Effector CD8-positive, alpha-beta T cell (primary cell): ENCODE measurements around the gene UVRAG.
A peak's percentile ranks its signal among the peaks of the same experiment; 100 is the strongest.

Source experiments
- DNase-seq: peaks from one replicate; lab custom pipeline; 2025; lab: John Stamatoyannopoulos, UW
- total RNA-seq, 4 experiments: gene quantifications; one replicate each; lab custom pipeline; 2026; lab: John Stamatoyannopoulos, UW

UVRAG gene
- total RNA-seq = 41.0 to 71.9 (median 47.7) reads per million in 4 experiments

- DNase-seq = peak; percentile 98
Observed at GRCh38 chr11:75814677-75815344, at the start of gene UVRAG. Gene UVRAG, plus strand, starts transcription at chr11:75815210. Its CDS starts 198 bp downstream, at chr11:75815408.

GRCh38 chr11:75766443-75767227 lies 48.4 kb upstream of the UVRAG start:
- DNase-seq = no peak

- no peak for DNase-seq
Observed at GRCh38 chr11:75767228-75767572, 47.8 kb upstream of the UVRAG start.

DNA sequence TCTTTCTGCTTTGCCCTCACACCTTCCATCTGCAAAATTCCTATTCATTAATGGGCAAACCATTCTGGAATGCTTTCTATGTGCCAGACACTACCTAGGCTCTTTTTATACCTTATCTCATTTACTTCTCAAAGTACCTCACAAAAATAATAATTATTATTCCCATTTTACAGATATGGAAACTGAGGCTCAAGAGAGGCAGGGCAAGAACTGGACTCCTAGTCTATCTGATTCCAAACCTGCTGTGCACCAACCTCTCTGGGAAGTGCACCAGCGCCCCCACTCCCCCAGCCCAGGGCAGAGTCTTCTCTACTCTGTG lies 47.3 kb upstream of the UVRAG start:
- no peak for DNase-seq

DNA sequence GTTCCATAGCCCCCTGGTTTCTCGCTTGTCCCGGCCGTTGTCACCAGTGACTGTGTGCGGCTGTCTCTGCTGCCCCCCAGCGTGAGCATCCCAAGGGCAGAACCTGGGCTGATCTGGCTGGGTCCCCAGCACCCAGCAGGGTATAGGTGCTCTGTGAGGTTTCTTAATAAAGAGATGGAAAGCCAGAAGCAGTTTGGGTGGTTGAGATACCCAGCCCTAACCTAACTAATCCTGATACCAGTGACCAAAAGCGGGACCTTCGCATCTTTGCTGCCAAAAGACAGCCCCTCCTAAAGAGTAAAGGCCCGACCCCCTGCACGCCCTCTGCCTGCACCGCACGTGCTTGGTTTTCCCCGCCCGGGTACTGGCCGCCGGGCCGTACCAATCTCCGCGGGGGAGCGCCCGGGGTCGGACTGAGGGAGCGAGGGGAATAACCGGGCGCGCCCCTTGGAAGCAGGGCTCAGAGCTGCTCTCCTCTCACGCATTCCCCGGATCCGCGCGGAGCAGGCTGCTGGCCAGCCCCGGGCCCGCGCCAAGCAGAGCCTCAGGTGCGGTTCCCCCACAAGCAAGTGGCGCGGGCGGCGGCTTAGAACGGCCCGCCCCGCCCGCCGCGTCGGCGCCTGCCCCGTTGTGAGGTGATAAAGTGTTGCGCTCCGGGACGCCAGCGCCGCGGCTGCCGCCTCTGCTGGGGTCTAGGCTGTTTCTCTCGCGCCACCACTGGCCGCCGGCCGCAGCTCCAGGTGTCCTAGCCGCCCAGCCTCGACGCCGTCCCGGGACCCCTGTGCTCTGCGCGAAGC lies 46.7 kb upstream of the UVRAG start, which contains the start of gene DGAT2:
TSS of gene DGAT2 (plus strand) at position 667 of the 797 bp plus-strand sequence. CDS start 214 bp downstream, outside the sequence.
- peak; percentile 46 for DNase-seq

- DNase-seq = no peak
Observed at GRCh38 chr11:75768909-75769771, 45.9 kb upstream of the UVRAG start.

GRCh38 chr11:75770102-75770501 lies 44.9 kb upstream of the UVRAG start:
- DNase-seq = no peak

- no peak for DNase-seq
Observed at GRCh38 chr11:75771646-75772410, 43.2 kb upstream of the UVRAG start.

DNA sequence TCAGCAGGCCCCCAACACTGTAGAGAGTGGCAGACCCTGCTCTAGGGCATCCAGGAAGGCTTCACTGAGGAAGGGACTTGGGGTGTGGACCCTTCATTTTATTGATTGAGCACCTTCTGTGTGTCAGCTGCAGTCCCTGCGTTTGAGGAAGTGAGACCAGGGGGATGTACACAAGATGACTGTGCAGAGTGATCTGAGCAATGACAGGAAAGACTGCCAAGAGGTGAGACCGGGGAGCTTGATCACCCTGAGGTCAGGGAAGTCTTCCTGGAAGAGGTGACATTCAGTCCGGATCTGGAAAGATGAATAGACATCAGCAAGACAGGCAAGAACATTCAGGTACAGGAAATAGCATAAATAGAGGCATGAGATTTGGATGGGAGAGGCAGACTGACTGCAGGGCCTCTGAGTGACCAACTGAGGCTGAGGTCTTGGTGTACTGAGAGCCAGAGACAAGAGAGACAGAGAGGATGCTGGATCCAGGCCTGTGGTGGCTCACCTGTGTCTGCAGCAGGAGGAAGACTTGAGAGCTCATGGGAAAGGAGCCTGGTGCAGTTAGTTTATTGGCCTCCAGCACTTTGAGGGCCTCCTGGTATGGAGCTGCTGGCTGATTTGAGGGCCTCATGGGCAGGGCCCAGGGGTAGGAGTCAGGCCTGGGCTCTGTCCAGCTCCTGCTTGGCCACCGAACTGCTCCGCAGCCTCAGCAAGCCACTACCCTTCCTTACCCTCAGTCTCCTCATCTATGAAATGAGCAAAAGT lies 41.2 kb upstream of the UVRAG start:
- DNase-seq = no peak

GRCh38 chr11:75775056-75775455 lies 40.0 kb upstream of the UVRAG start:
- DNase-seq = no peak

- DNase-seq = no peak
Observed at GRCh38 chr11:75776546-75776945, 38.5 kb upstream of the UVRAG start.

DNA sequence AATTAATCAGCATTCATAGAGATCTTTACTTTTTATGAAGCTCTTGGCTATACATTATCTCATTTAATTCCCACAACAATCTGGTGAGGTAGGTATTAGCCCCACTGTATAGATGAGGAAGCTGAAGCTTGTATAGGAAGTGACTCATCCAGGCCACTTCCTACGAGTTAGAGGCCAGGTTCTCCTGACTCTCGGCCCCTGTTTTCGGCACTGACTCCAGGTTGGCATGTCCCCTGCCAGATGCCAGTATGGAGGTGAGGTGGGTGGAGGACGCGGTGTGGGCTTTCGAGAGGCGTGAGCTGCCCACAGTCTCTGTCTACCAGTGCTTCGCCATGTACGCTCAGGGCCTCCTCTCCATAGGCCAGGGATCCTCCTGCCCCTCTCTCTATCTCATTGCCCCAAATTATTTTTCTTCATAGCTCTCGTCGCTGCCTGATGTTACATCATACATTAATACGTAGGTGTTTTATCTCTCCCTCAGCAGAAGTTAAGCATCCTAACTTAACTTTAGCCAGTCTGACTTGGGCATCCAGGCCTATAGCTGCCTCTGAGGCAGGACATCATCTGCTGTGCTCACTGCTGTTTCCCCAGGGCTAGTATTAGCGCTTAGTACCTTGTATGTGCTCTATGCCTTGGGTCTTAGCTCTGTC lies 37.4 kb upstream of the UVRAG start:
- no peak for DNase-seq

DNA sequence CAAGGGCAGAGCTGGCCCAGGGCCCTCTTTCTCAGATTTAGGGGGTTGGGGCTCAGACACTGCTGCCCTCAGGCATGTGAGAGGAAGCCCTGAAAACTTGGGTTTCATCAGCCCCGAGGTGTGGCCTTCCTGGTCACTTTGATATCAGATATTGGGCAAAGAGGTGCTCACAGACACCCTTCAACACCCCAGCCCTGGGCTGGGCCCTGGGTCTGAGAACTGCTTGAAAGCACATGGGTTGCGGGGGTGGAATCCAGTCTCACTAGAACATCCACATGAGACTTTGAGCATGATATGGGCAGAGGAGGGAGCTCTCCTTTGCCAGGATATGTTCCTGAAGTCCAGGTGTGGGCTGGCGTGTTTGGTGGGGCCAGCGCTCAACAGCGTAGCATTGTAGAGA lies 36.0 kb upstream of the UVRAG start:
- no peak for DNase-seq

DNA sequence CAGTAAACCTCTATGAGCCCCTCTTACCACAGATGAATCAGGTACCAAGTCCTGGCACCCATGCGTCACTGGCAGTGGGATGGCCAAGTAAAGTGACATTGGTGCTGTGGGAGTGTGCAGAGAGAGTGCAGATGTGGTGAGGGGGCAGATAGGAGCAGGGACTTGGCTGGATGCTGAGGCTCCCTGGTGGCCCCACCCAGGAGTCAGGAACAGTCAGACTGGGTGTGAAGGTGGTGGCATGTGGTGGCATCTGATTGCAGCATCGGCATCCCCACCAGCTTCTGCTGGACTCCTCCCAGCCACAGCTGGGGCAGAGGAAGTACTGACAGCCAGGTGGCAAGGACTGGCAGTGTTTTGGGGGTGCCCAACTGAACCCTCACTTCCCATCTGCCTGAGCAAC lies 35.0 kb upstream of the UVRAG start:
- DNase-seq = no peak

GRCh38 chr11:75780888-75781287 lies 34.1 kb upstream of the UVRAG start:
- DNase-seq = no peak

DNA sequence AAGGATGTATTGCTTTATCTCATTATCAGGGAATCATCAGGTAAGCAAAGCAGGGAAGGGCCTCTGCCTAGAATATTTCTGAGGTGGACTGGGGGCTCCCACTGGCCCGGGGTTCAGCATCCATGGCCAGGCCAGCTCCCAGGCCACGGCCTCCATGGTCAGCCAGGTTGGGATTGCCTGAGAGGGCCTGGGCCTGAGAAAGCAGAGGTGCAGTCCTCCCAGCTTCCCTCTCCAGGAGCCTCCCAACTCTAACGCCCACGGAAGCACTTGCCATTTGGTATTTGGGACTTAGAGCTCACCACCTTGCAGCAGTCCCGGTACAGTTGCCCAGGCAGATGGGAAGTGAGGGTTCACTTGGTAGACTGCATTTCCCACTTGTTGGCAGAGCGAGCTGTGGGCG lies 33.7 kb upstream of the UVRAG start:
- DNase-seq = no peak

DNA sequence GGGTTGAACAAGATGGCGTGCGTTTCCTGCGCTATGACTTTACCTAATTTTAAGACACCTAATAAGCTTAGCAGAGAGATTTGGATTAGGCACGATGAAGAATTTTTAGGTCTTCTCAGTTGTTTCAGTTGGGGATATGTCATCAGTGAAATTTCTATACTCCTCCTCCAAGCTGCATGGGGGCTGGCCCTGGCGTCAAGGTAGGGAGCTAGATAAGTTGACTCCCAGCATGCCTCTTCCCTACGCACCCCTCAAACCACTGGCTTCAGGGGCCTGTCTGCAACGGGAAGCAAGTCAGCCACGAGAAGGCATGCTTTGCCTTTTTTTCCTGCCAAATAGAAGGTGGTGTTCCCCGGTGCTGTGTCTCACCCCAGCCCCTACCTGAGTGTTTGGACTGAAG lies 33.2 kb upstream of the UVRAG start:
- DNase-seq = no peak

- DNase-seq = no peak
Observed at GRCh38 chr11:75782540-75783263, 32.3 kb upstream of the UVRAG start.
